ENCODE data around the gene EEF2K. TPM values are rescaled to one million over a fixed set of nuclear protein-coding genes. Genes with fewer than 3 reads are reported as not detected.
"Not testable (repeated sequence)": the region's sequence is repeated elsewhere in the genome, so short reads cannot be mapped to it uniquely, and the experiment has no call there.

Gene EEF2K
- total RNA-seq, 8 experiments from 2014 or later = 4.6 to 22.4 (median 8.9) TPM

DNA sequence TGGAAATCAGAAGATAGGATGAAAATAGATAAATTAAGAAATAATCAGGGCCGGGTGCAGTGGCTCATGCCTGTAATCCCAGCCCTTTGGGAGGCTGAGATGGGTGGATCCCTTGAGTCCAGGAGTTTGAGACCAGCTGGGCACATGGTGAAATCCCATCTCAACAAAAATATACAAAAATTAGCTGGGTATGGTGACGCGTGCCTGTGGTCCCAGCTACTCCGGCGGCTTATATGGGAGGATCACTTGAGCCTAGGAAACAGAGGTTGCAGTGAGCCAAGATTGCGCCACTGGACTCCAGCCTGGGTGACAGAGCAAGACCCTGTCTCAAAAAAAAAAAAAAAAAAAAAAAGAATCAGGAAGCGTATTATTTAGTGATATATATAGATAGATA, 10.8 kb downstream of the EEF2K start:
- H3K4me1 ChIP-seq (replicated peaks in 1 of 2); H3K27ac ChIP-seq; in situ Hi-C loops (cut with MboI; ENCODE audit: low pct_unique_long_range_greater_than_20kb in 2 of 9, low sequenced_read_pairs in 9 of 9, unreplicated experiment in 9 of 9); H3K4me3 ChIP-seq; ATAC-seq (replicated peaks in 6 of 8): not testable (repeated sequence)
- 88 to 100% (median 94%) methylated on average over 1 to 7 of the region's 7 CpGs; no CpG with 5 or more reads in 2 of the 10 experiments for WGBS, 10 experiments

DNA sequence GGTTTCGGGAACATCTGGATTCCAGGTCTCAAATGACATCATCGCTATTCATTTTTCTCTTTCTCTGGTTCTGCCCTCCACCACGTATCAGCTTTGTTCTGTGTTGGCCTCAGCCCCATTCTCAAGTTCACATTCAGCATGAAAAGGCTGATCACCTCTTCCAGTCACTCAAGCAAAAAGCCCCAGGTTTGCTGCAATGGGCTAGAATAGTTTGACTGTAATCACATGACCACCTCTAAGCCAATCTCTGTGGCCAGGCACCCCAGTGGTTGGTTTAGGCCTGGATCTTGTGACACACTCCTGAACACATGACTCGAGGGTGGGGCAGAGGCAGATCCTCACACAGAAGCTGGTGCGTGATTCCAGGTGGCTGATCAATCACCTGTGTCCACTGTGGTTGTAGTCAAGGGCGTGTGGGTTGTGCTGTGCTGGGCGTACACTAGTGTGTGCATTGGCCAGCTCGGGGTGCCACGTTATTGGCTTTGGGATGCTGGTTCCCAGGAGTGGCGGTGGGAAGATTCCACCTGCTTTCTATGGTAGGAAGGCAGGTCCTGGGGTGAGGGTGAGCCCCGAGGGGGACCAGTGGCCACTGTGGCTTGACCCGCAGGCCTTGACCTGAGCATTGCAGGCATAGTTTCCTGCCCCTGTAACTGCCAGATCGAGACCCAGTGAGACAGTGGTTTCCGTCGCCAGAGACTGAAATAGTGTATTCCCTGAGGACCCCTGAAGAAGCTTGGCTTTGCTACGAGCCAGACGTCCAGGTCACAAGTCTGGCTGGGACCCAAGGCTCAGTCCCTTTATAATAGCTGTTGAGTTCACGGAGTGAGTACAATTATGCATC, 12.0 kb downstream of the EEF2K start:
- ATAC-seq (replicated peaks in 6 of 8) = peak in 6 of 8 experiments; percentile 28 to 64 (median 39)
- Histone ChIP-seq H3K4me3 (no peak overlapping the region), H3K27ac (no peak overlapping the region), H3K4me1 (replicated peaks in 1 of 2) (no peaks in the 10 kb centered on the region)
- in situ Hi-C loops (cut with MboI; ENCODE audit: low pct_unique_long_range_greater_than_20kb in 2 of 9, low sequenced_read_pairs in 9 of 9, unreplicated experiment in 9 of 9) = no loop called here
- WGBS, 10 experiments = 0 to 100% (median 93%) methylated on average over 1 to 6 of the region's 18 CpGs; no CpG with 5 or more reads in 2 of the 10 experiments

DNA sequence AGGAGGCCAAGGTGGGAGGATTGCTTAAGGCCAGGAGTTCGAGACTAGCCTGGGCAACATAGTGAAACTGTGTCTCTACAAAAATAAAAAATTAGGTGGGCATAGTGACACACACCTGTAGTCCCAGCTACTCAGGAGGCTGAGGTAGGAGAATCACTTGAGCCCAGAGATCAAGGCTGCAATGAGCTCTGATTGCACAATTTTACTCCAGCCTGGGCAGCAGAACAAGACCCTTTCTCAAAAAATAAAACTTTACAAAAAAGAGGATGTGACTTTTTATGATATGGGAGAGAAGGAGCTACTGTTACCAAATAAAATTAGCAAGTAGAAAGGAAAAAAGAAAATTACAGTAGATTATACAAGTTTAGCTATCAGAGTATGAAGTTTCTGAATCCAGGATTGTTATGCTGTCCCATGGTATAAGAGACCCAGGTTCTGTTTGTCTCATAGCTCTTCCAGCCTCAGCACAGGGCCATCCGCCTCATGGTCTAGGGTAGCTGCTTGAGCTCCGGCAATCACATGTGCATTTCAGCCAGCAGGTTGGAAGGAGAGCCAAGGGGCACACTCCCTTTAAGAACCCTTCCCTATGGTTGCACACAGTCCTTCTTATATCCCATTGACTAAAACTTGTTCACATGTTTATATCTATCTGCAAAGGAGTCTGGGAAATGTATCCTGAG, 13.5 kb downstream of the EEF2K start:
- no peaks in the 10 kb centered on the region for H3K4me1 ChIP-seq (replicated peaks in 1 of 2)
- H3K27ac ChIP-seq = no peak overlapping the region
- no peak overlapping the region for H3K4me3 ChIP-seq
- no peak for ATAC-seq (replicated peaks in 6 of 8)
- in situ Hi-C loops (cut with MboI; ENCODE audit: low pct_unique_long_range_greater_than_20kb in 2 of 9, low sequenced_read_pairs in 9 of 9, unreplicated experiment in 9 of 9) = no loop called here
- WGBS, 10 experiments = 80 to 100% (median 98%) methylated on average over 1 to 3 of the region's 3 CpGs; no CpG with 5 or more reads in 2 of the 10 experiments

DNA sequence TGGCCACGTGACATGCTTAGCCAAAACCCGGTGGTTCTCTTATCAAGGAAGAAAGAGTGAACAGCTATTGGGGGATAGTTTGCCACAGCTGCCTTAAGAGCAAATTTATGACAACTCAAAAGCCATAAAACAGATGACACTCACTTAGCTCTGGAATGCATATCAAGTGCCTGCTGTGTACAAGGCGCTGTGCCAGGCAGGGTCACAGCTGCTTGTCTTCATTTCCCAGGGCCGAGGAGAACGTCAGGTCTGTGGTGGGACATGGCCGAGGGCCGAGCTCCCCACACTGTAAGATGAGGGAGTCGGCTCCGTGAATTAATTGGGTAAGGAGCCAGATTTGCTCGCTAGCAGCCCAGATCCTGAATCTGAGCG, 14.0 kb downstream of the EEF2K start:
- peak in 1 of 8 experiments; percentile 30 for ATAC-seq (replicated peaks in 6 of 8)
- Histone ChIP-seq H3K4me3 (no peak overlapping the region), H3K4me1 (replicated peaks in 1 of 2) (no peaks in the 10 kb centered on the region), H3K27ac (no peak overlapping the region)
- 30 to 100% (median 97%) methylated on average over 1 to 11 of the region's 11 CpGs; no CpG with 5 or more reads in 2 of the 10 experiments for WGBS, 10 experiments
- in situ Hi-C loops (cut with MboI; ENCODE audit: low pct_unique_long_range_greater_than_20kb in 2 of 9, low sequenced_read_pairs in 9 of 9, unreplicated experiment in 9 of 9) = no loop called here

DNA sequence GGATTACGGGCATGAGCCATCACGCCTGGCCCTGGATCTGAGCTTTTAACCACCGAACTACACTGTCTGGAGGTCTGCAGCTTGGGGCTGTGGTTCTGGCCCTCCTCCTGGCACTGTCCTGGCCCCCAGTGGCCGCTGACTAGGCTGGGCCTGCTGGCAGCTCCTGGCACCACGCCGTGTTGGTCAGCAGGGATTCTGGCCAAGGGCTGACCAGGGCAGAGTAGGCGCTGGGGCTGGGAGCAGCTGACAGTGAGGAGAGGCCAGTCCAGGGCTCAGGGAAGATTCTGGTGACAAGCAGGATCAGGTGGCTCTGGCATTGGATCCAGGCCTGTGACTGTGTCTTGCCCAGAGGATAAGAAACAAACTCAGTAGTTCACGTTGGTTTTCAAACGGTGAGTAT, 14.6 kb downstream of the EEF2K start:
- no peaks in the 10 kb centered on the region for H3K4me1 ChIP-seq (replicated peaks in 1 of 2)
- in situ Hi-C loops (cut with MboI; ENCODE audit: low pct_unique_long_range_greater_than_20kb in 2 of 9, low sequenced_read_pairs in 9 of 9, unreplicated experiment in 9 of 9) = no loop called here
- no peak overlapping the region for H3K27ac ChIP-seq
- 25 to 85% (median 52%) methylated on average over 2 to 6 of the region's 9 CpGs; no CpG with 5 or more reads in 3 of the 10 experiments for WGBS, 10 experiments
- H3K4me3 ChIP-seq = no peak overlapping the region
- ATAC-seq (replicated peaks in 6 of 8) = no peak

DNA sequence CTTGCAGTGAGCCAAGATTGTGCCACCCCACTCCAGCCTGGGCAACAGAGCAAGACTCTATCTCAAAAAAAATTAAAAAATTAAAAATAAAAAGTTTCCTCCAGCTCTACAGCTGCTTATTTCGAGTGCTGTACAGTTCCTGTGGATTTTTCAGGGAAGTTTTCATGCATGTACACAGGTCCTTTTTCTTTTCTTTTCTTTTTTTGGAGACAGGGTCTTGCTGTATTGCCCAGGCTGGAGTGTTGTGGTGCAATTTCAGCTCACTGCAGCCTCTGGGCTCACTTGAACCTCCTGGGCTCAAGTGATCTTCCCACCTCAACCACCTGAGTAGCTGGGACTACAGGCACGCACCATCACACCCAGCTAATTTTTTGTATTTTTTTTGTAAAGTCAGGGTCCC, 15.9 kb downstream of the EEF2K start:
- Histone ChIP-seq H3K27ac (no peak overlapping the region), H3K4me3 (no peak overlapping the region), H3K4me1 (replicated peaks in 1 of 2) (no peaks in the 10 kb centered on the region)
- in situ Hi-C loops (cut with MboI; ENCODE audit: low pct_unique_long_range_greater_than_20kb in 2 of 9, low sequenced_read_pairs in 9 of 9, unreplicated experiment in 9 of 9) = no loop called here
- no peak for ATAC-seq (replicated peaks in 6 of 8)
- WGBS, 10 experiments = 67 to 100% (median 100%) methylated on average over 1 to 2 of the region's 2 CpGs; no CpG with 5 or more reads in 4 of the 10 experiments

DNA sequence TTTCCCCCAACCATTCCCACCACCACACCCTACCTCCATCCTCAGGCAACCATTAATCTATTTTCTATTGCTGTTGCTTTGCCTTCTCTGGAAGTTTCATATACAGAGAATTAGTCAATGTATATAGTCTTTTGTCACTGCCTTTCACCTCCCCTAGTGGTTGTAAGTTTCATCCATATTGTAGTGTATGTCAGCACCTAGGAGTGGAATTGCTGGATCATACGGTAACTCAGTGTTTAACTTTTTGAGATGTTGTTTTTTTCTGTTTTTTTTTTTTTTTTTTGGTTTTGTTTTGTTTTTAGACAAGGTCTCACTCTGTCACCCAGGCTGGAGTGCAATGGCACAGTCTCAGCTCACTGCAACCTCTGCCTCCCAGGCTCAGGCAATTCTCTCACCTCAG, 16.9 kb downstream of the EEF2K start:
- 86 to 100% (median 100%) methylated on average over 1 of the region's 1 CpG; no CpG with 5 or more reads in 2 of the 10 experiments for WGBS, 10 experiments
- Histone ChIP-seq H3K4me1 (replicated peaks in 1 of 2) (no peaks in the 10 kb centered on the region), H3K4me3 (no peak overlapping the region), H3K27ac (no peak overlapping the region)
- in situ Hi-C loops (cut with MboI; ENCODE audit: low pct_unique_long_range_greater_than_20kb in 2 of 9, low sequenced_read_pairs in 9 of 9, unreplicated experiment in 9 of 9) = no loop called here
- no peak for ATAC-seq (replicated peaks in 6 of 8)

DNA sequence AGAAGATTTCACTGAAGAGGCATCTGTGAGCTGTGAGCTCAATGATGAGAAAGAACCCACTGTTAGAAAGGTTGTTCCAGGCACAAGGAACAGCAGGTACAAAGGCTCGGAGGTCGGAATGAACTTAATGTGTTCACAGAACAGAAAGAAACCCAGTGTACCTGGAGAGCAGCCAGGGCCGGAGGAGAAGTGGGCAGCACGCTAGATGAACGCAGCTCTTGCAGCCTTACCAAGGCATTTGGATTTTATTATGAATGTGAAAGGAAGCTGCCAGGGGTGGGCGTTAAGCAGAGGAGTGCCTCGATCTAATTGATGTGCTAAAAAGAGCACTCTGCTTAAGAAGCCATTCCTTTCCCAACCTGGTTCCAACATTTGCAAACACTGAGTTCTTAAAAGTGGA, 19.0 kb downstream of the EEF2K start:
- in situ Hi-C loops (cut with MboI; ENCODE audit: low pct_unique_long_range_greater_than_20kb in 2 of 9, low sequenced_read_pairs in 9 of 9, unreplicated experiment in 9 of 9) = no loop called here
- ATAC-seq (replicated peaks in 6 of 8) = no peak
- no peak overlapping the region for H3K4me3 ChIP-seq
- no peaks in the 10 kb centered on the region for H3K4me1 ChIP-seq (replicated peaks in 1 of 2)
- 20 to 100% (median 51%) methylated on average over 1 to 5 of the region's 7 CpGs; no CpG with 5 or more reads in 1 of the 10 experiments for WGBS, 10 experiments
- no peak overlapping the region for H3K27ac ChIP-seq

DNA sequence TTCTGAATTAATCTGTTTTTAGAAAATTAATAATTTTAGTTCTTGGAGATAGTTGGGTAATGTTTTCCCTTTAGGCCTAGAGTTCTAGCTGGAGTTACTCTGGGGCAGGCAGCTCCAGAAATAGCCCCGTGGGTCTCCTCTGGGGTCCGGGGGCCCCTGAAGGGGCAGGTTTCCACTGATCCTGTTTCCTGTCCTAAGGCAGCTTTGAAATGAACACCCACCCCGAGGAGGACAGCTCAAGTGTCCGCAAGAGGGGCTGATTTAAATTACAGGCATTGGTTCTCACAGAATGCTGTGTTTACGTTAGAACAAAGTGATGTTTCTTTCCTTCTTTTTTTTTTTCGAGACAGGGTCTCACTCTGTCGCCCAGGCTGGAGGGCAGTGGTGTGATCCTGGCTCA, 23.8 kb downstream of the EEF2K start:
- Histone ChIP-seq H3K4me3 (no peak overlapping the region), H3K4me1 (replicated peaks in 1 of 2) (no peaks in the 10 kb centered on the region), H3K27ac (no peak overlapping the region)
- in situ Hi-C loops (cut with MboI; ENCODE audit: low pct_unique_long_range_greater_than_20kb in 2 of 9, low sequenced_read_pairs in 9 of 9, unreplicated experiment in 9 of 9) = no loop called here
- WGBS, 10 experiments = 52 to 92% (median 75%) methylated on average over 2 to 5 of the region's 7 CpGs; no CpG with 5 or more reads in 6 of the 10 experiments
- no peak for ATAC-seq (replicated peaks in 6 of 8)

DNA sequence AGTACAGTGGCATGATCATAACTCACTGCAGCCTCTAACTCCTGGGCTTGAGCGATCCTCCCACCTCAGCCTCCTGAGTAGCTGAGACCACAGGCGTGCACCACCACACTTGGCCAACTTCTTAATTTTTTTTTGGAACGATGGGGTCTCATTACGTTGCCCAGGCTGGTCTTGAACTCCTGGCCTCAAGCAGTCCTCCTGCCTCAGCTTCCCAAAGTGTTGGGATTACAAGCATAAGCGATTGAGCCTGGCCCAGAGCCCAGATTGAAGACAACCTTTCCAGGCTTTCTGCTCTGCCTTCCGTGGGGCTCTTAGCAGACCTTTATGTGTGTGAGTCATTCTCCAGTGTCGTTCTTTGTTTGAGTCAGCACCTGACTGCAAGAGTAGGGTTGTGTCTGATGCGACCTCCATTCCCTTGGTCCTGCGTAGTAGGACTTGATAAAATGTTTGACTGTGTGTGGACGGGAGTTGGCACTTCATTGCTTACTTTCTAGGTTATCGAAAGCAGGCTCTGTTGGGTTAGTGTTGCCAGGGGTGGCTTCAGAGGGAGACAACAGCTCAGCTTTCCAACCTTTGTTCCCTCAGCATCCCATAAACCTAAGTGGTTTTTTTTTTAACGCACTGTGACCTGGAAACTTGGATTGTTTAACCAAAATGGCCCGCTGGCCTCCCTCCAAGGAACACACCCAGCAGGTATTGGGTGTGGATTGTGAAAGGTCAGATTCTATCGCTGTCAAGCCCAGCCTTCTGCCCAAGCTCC, 26.4 kb downstream of the EEF2K start:
- 78 to 100% (median 86%) methylated on average over 1 to 9 of the region's 14 CpGs for WGBS, 10 experiments
- in situ Hi-C loops (cut with MboI; ENCODE audit: low pct_unique_long_range_greater_than_20kb in 2 of 9, low sequenced_read_pairs in 9 of 9, unreplicated experiment in 9 of 9) = no loop called here
- Histone ChIP-seq H3K4me3 (no peak overlapping the region), H3K27ac (no peak overlapping the region), H3K4me1 (replicated peaks in 1 of 2) (no peaks in the 10 kb centered on the region)
- peak in 2 of 8 experiments; percentile 36 to 51 for ATAC-seq (replicated peaks in 6 of 8)

DNA sequence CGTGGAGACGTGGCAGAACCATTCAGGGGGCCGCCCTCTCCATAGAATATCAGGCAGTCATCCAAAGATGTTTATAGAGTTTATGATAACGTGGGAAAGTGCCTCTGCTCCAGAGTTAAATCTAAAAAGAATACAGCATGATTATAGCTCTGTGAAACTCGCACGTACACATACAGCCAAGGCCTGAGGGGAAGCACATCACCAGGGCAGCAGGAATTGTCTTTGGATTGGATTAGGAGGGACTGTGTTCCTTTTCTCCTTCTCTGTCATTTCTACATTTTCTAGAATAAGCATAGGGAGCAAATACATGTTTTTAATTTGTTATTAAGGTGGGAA, 26.9 kb downstream of the EEF2K start:
- no peak overlapping the region for H3K4me3 ChIP-seq
- no peak overlapping the region for H3K27ac ChIP-seq
- in situ Hi-C loops (cut with MboI; ENCODE audit: low pct_unique_long_range_greater_than_20kb in 2 of 9, low sequenced_read_pairs in 9 of 9, unreplicated experiment in 9 of 9) = no loop called here
- WGBS, 10 experiments = 33 to 100% (median 90%) methylated on average over 2 to 6 of the region's 6 CpGs; no CpG with 5 or more reads in 2 of the 10 experiments
- H3K4me1 ChIP-seq (replicated peaks in 1 of 2) = no peaks in the 10 kb centered on the region
- peak in 1 of 8 experiments; percentile 81 for ATAC-seq (replicated peaks in 6 of 8)

DNA sequence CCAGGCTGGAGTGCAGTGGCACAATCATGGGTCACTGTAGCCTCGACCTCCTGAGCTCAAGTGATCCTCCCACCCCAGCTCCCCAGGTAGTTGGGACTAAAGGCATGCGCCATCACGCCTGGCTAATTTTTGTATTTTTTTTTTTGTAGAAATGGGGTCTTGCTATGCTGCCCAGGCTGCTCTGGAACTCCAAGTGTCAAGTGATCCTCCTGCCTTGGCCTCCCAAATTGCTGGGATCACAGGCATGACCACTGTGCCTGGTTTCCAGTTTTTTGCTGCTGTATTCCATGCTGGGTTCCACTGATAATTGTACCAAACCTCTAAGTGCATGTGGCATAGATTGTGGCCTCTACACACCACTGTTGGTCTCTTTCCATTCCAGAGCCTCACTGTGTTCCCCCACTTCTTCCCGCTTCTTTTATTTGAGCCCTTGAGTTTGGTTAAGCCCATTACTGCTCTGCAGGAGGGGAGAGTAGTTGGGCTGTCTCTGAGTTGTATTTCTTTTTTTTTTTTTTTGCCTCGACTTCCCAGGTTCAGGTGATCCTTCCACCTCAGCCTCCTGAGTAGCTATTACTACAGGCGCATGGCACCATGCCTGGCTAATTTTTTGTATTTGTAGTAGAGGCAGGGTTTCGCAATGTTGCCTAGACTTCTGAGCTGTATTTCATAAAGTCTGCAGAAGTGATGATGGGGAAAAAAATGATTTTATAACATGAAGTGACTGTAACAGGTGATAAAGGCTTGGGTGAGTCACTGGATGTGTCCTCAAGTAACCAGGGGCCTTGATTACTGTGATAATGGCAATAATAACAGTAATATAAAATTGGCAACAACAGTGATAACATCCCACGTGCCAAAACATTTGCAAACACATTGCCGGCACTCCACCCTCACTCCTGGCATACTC, 30.0 kb downstream of the EEF2K start:
- WGBS, 10 experiments = 45 to 100% (median 91%) methylated on average over 3 to 8 of the region's 9 CpGs
- ATAC-seq (replicated peaks in 6 of 8) = no peak
- no peak overlapping the region for H3K27ac ChIP-seq
- in situ Hi-C loops (cut with MboI; ENCODE audit: low pct_unique_long_range_greater_than_20kb in 2 of 9, low sequenced_read_pairs in 9 of 9, unreplicated experiment in 9 of 9) = no loop called here
- no peaks in the 10 kb centered on the region for H3K4me1 ChIP-seq (replicated peaks in 1 of 2)
- no peak overlapping the region for H3K4me3 ChIP-seq

All from motor neuron (in vitro differentiated cells).